PC-3 (cell line): ENCODE measurements around the gene TRIM14.

Source experiments
- EZH2 ChIP-seq: fragments of 300-600 bp; sonication (generic); IDR thresholded peaks from one replicate; pipeline ENCODE4 v1.6.1; 2017; ENCODE audit warnings: antibody characterized with exemption, mild to moderate bottlenecking, low read length; ENCODE audit not compliant: unreplicated experiment
- EZH2phosphoT487 ChIP-seq: fragments of 300-600 bp; sonication (generic); IDR thresholded peaks from 2 replicates; pipeline ENCODE4 v1.6.1; 2018; ENCODE audit warnings: mild to moderate bottlenecking, antibody characterized with exemption, low read length, borderline replicate concordance

GRCh38 chr9:98094316-98094715, 24.7 kb downstream of the TRIM14 start:
- no peak for TF ChIP-seq EZH2
- TF ChIP-seq EZH2phosphoT487: no peak
